H1 (cell line): ENCODE data around the gene STAT3. TPM values are rescaled to one million over a fixed set of nuclear protein-coding genes. Genes with fewer than 3 reads are reported as not detected.

ENCODE experiments used
- CREB1 ChIP-seq: IDR thresholded peaks from 2 replicates; pipeline ENCODE4 v1.6.1; 2012; ENCODE audit warnings: inconsistent platforms
- FOSL1 ChIP-seq: IDR thresholded peaks from 2 replicates; pipeline ENCODE4 v1.6.1; 2011; ENCODE audit warnings: mild to moderate bottlenecking, low read depth, low read length, moderate library complexity; ENCODE audit not compliant: insufficient read depth
- MAFK ChIP-seq: IDR thresholded peaks from 2 replicates; pipeline ENCODE4 v1.6.1; 2012; ENCODE audit warnings: low read depth, mild to moderate bottlenecking, improper control_type of control experiment, low read length
- POLR2AphosphoS5 ChIP-seq: IDR thresholded peaks from 2 replicates; pipeline ENCODE4 v1.6.1; 2011; ENCODE audit warnings: low read depth, low read length
- POU5F1 ChIP-seq: IDR thresholded peaks from 2 replicates; pipeline ENCODE4 v1.6.1; 2011; ENCODE audit warnings: low read depth, mild to moderate bottlenecking, low read length, moderate library complexity
- RAD21 ChIP-seq, 2 experiments: IDR thresholded peaks in 1 of 2; conservative IDR thresholded peaks in 1 of 2; 2 replicates each; pipeline ENCODE4 v1.6.1; 2011; ENCODE audit warnings: low read depth in 2 of 2, low read length in 2 of 2, improper control_type of control experiment in 1 of 2, inconsistent platforms in 1 of 2, mild to moderate bottlenecking in 1 of 2, moderate library complexity in 1 of 2
- RFX5 ChIP-seq: IDR thresholded peaks from 2 replicates; pipeline ENCODE4 v1.6.1; 2011; ENCODE audit warnings: low read depth, low read length, improper control_type of control experiment, borderline replicate concordance
- SP2 ChIP-seq: IDR thresholded peaks from 2 replicates; pipeline ENCODE4 v1.6.1; 2012; ENCODE audit warnings: mild to moderate bottlenecking, low read length, inconsistent platforms
- polyA plus RNA-seq, 7 experiments: library from polyadenylated mRNA; depleted of rRNA in 3 of 7; stranded (reverse) in 5 of 7; unstranded in 2 of 7; fragments of >200 nt in 5 of 7; fragments of 200-250 nt in 2 of 7; gene quantifications; 1 replicate in 5 of 7; 2 replicates in 1 of 7; 4 replicates in 1 of 7; pipeline versions ENCODE4 v1.2.1 to v1.2.3, GENCODE V29; 2011 to 2013; ENCODE audit warnings: missing spikeins in 2 of 7, mixed read lengths in 2 of 7
- total RNA-seq: library from RNA; stranded (reverse); fragmentation: NEBNext Ultra II Directional; extraction: Animal tissue kit (Norgen Biotek cat#: 25700); gene quantifications from 2 replicates; pipeline ENCODE4 v1.2.1, GENCODE V29; 2021
- TF ChIP-seq, protein P1 (sequence below): fragments of 300-600 bp; sonication (generic); IDR thresholded peaks from 2 replicates; pipeline ENCODE4 v1.7.1; 2012; ENCODE audit warnings: low read length, moderate library complexity, mild to moderate bottlenecking, inconsistent platforms; ENCODE audit not compliant: insufficient replicate concordance
- TF ChIP-seq, protein P2 (sequence below): IDR thresholded peaks from 2 replicates; pipeline ENCODE4 v1.6.1; 2012; ENCODE audit warnings: inconsistent platforms

The STAT3 gene
- total and polyA plus RNA-seq, 2 of the 8 experiments (the other 6 are each of a cell fraction or from before 2014, with no cell fraction given) = 38.4 to 94.1 TPM

DNA sequence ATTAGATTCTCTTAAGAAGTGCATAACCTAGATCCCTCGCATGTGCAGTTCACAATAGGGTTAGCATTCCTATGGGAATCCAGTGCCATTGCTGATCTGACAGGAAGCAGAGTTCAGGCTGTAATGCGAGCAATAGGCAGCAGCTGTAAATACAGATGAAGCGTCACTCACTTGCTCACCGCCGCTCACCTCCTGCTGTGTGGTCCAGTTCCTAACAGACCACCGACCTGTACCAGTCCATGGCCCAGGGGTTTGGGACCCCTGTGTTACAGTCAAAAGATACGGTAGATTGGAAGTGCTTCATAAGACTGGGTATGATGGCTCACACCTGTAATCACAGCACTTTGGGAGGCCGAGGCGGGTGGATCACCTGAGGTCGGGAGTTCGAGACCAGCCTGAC is 97.1 kb downstream of the STAT3 start (continued):
- TF ChIP-seq, protein P1, sequence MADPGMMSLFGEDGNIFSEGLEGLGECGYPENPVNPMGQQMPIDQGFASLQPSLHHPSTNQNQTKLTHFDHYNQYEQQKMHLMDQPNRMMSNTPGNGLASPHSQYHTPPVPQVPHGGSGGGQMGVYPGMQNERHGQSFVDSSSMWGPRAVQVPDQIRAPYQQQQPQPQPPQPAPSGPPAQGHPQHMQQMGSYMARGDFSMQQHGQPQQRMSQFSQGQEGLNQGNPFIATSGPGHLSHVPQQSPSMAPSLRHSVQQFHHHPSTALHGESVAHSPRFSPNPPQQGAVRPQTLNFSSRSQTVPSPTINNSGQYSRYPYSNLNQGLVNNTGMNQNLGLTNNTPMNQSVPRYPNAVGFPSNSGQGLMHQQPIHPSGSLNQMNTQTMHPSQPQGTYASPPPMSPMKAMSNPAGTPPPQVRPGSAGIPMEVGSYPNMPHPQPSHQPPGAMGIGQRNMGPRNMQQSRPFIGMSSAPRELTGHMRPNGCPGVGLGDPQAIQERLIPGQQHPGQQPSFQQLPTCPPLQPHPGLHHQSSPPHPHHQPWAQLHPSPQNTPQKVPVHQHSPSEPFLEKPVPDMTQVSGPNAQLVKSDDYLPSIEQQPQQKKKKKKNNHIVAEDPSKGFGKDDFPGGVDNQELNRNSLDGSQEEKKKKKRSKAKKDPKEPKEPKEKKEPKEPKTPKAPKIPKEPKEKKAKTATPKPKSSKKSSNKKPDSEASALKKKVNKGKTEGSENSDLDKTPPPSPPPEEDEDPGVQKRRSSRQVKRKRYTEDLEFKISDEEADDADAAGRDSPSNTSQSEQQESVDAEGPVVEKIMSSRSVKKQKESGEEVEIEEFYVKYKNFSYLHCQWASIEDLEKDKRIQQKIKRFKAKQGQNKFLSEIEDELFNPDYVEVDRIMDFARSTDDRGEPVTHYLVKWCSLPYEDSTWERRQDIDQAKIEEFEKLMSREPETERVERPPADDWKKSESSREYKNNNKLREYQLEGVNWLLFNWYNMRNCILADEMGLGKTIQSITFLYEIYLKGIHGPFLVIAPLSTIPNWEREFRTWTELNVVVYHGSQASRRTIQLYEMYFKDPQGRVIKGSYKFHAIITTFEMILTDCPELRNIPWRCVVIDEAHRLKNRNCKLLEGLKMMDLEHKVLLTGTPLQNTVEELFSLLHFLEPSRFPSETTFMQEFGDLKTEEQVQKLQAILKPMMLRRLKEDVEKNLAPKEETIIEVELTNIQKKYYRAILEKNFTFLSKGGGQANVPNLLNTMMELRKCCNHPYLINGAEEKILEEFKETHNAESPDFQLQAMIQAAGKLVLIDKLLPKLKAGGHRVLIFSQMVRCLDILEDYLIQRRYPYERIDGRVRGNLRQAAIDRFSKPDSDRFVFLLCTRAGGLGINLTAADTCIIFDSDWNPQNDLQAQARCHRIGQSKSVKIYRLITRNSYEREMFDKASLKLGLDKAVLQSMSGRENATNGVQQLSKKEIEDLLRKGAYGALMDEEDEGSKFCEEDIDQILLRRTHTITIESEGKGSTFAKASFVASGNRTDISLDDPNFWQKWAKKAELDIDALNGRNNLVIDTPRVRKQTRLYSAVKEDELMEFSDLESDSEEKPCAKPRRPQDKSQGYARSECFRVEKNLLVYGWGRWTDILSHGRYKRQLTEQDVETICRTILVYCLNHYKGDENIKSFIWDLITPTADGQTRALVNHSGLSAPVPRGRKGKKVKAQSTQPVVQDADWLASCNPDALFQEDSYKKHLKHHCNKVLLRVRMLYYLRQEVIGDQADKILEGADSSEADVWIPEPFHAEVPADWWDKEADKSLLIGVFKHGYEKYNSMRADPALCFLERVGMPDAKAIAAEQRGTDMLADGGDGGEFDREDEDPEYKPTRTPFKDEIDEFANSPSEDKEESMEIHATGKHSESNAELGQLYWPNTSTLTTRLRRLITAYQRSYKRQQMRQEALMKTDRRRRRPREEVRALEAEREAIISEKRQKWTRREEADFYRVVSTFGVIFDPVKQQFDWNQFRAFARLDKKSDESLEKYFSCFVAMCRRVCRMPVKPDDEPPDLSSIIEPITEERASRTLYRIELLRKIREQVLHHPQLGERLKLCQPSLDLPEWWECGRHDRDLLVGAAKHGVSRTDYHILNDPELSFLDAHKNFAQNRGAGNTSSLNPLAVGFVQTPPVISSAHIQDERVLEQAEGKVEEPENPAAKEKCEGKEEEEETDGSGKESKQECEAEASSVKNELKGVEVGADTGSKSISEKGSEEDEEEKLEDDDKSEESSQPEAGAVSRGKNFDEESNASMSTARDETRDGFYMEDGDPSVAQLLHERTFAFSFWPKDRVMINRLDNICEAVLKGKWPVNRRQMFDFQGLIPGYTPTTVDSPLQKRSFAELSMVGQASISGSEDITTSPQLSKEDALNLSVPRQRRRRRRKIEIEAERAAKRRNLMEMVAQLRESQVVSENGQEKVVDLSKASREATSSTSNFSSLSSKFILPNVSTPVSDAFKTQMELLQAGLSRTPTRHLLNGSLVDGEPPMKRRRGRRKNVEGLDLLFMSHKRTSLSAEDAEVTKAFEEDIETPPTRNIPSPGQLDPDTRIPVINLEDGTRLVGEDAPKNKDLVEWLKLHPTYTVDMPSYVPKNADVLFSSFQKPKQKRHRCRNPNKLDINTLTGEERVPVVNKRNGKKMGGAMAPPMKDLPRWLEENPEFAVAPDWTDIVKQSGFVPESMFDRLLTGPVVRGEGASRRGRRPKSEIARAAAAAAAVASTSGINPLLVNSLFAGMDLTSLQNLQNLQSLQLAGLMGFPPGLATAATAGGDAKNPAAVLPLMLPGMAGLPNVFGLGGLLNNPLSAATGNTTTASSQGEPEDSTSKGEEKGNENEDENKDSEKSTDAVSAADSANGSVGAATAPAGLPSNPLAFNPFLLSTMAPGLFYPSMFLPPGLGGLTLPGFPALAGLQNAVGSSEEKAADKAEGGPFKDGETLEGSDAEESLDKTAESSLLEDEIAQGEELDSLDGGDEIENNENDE = no peak
- TF ChIP-seq, protein P2, sequence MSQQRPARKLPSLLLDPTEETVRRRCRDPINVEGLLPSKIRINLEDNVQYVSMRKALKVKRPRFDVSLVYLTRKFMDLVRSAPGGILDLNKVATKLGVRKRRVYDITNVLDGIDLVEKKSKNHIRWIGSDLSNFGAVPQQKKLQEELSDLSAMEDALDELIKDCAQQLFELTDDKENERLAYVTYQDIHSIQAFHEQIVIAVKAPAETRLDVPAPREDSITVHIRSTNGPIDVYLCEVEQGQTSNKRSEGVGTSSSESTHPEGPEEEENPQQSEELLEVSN = no peak
- no peak for TF ChIP-seq SP2
- TF ChIP-seq MAFK = no peak
- no peak for TF ChIP-seq POU5F1
- TF ChIP-seq POLR2AphosphoS5 = no peak
- TF ChIP-seq RAD21 (IDR thresholded peaks at IDR 0.05 in 1 of 2, conservative IDR thresholded peaks at IDR 0.05 in 1 of 2; ENCODE audit: low read depth in 2 of 2, low read length in 2 of 2) = no peak
- TF ChIP-seq FOSL1 = no peak
- no peak for TF ChIP-seq CREB1
- no peak for TF ChIP-seq RFX5
